ENCODE measurements around the gene EFCAB12.
"Not testable (repeated sequence)": the region's sequence is repeated elsewhere in the genome, so short reads cannot be mapped to it uniquely, and the experiment has no call there.

The EFCAB12 gene

GRCh38 chr3:129418041-129418973 lies 10.1 kb downstream of the EFCAB12 start:
- no peak for DNase-seq

GRCh38 chr3:129417326-129417725 lies 11.1 kb downstream of the EFCAB12 start:
- no peak for DNase-seq

- DNase-seq: no peak
Measured at GRCh38 chr3:129416415-129416814, 12.0 kb downstream of the EFCAB12 start.

- DNase-seq: no peak
Measured at GRCh38 chr3:129415830-129416229, 12.6 kb downstream of the EFCAB12 start.

GRCh38 chr3:129415378-129415777 lies 13.1 kb downstream of the EFCAB12 start:
- DNase-seq: no peak

GRCh38 chr3:129413687-129414506 lies 14.5 kb downstream of the EFCAB12 start:
- no peak for DNase-seq

GRCh38 chr3:129413238-129413637 lies 15.2 kb downstream of the EFCAB12 start:
- not testable (repeated sequence) for DNase-seq

GRCh38 chr3:129412542-129413198 lies 15.8 kb downstream of the EFCAB12 start:
- no peak for DNase-seq

GRCh38 chr3:129410971-129411370 lies 17.5 kb downstream of the EFCAB12 start:
- no peak for DNase-seq

GRCh38 chr3:129409541-129409940 lies 18.9 kb downstream of the EFCAB12 start:
- DNase-seq: no peak

GRCh38 chr3:129404610-129405009 lies 23.8 kb downstream of the EFCAB12 start:
- DNase-seq: no peak

- DNase-seq: no peak
Measured at GRCh38 chr3:129404130-129404529, 24.3 kb downstream of the EFCAB12 start.

GRCh38 chr3:129403450-129403849 lies 25.0 kb downstream of the EFCAB12 start:
- DNase-seq: no peak

- no peak for DNase-seq
Measured at GRCh38 chr3:129402616-129403015, 25.8 kb downstream of the EFCAB12 start.

GRCh38 chr3:129402210-129402609 lies 26.2 kb downstream of the EFCAB12 start:
- DNase-seq: no peak

- no peak for DNase-seq
Measured at GRCh38 chr3:129399895-129400357, 28.5 kb downstream of the EFCAB12 start.

- DNase-seq: peak; percentile 56 to 72
Measured at GRCh38 chr3:129399145-129399894, 29.1 kb downstream of the EFCAB12 start.

GRCh38 chr3:129398803-129399144 lies 29.7 kb downstream of the EFCAB12 start:
- no peak for DNase-seq

GRCh38 chr3:129393760-129394564 lies 34.5 kb downstream of the EFCAB12 start:
- DNase-seq: not testable (repeated sequence)

GRCh38 chr3:129393271-129393670 lies 35.2 kb downstream of the EFCAB12 start:
- DNase-seq: no peak

- not testable (repeated sequence) for DNase-seq
Measured at GRCh38 chr3:129392106-129392887, 36.1 kb downstream of the EFCAB12 start.
